Neutrophil (primary cell): ENCODE measurements around the gene TMEM255B.
"Not testable (repeated sequence)": the region's sequence is repeated elsewhere in the genome, so short reads cannot be mapped to it uniquely, and the experiment has no call there.

ENCODE experiments used
- H3K27ac ChIP-seq: fragments of 200-600 bp; sonication (generic); 2 replicates; pipeline ENCODE4 v1.5.1; 2016; ENCODE audit warnings: mild to moderate bottlenecking, moderate library complexity
- H3K27me3 ChIP-seq: fragments of 200-600 bp; sonication (generic); 2 replicates; pipeline ENCODE4 v1.6.0; 2016; ENCODE audit warnings: mild to moderate bottlenecking
- H3K36me3 ChIP-seq: fragments of 200-600 bp; sonication (generic); 2 replicates; pipeline ENCODE4 v1.5.1; 2017
- H3K4me1 ChIP-seq, 2 experiments: fragments of 200-600 bp in 1 of 2; sonication (generic) in 1 of 2; 1 replicate in 1 of 2; 2 replicates in 1 of 2; pipeline versions ENCODE4 v1.5.1 to v1.6.1; 2013 to 2016; ENCODE audit warnings: low read depth in 1 of 2, low read length in 1 of 2, mild to moderate bottlenecking in 1 of 2, moderate library complexity in 1 of 2; ENCODE audit not compliant: control insufficient read depth in 1 of 2, insufficient read depth in 1 of 2
- H3K4me3 ChIP-seq, 2 experiments: fragments of 200-600 bp in 1 of 2; sonication (generic) in 1 of 2; 1 replicate in 1 of 2; 2 replicates in 1 of 2; pipeline ENCODE4 v1.5.1; 2013 to 2016; ENCODE audit warnings: low read depth in 1 of 2, low read length in 1 of 2, mild to moderate bottlenecking in 1 of 2, moderate library complexity in 1 of 2
- H3K9me3 ChIP-seq: fragments of 200-600 bp; sonication (generic); 2 replicates; pipeline ENCODE4 v1.5.1; 2016
- CTCF ChIP-seq: fragments of 200-600 bp; sonication (generic); IDR thresholded peaks from 2 replicates; pipeline ENCODE4 v1.5.1; 2016; ENCODE audit warnings: antibody characterized with exemption

The TMEM255B gene

GRCh38 chr13:113758651-113759524, at the start of gene TMEM255B:
TMEM255B (plus strand) TSS chr13:113759226; CDS start chr13:113759270, 44 bp downstream.
- H3K4me1 ChIP-seq, result peaks cover 26 to 36% of the 10 kb centered on the region in 2 experiments
- peaks cover 52% of the 10 kb centered on the region for H3K27me3 ChIP-seq
- H3K4me3 ChIP-seq, result peak within 1 kb of the TSS; percentile 92 to 99
- no peaks in the 10 kb centered on the region for H3K9me3 ChIP-seq
- peak within 1 kb of the TSS; percentile 96 for H3K27ac ChIP-seq
- no peaks in the 10 kb centered on the region for H3K36me3 ChIP-seq
- TF ChIP-seq CTCF, result peak; percentile 72

- Histone ChIP-seq H3K4me3 (no peak overlapping the region), H3K36me3 (no peaks in the 10 kb centered on the region), H3K4me1 (peaks cover 0 to 15% of the 10 kb centered on the region in 2 experiments), H3K27me3 (no peaks in the 10 kb centered on the region), H3K9me3 (no peaks in the 10 kb centered on the region), H3K27ac (no peak overlapping the region)
- TF ChIP-seq CTCF, result no peak
Observed at GRCh38 chr13:113722921-113723320, 36.1 kb upstream of the TMEM255B start.

- H3K9me3 ChIP-seq, result no peaks in the 10 kb centered on the region
- no peaks in the 10 kb centered on the region for H3K36me3 ChIP-seq
- no peak overlapping the region for H3K4me3 ChIP-seq
- H3K27ac ChIP-seq, result no peak overlapping the region
- H3K4me1 ChIP-seq, result peaks cover 0 to 15% of the 10 kb centered on the region in 2 experiments
- peaks cover 4% of the 10 kb centered on the region for H3K27me3 ChIP-seq
- TF ChIP-seq CTCF, result no peak
Observed at GRCh38 chr13:113723410-113724015, 35.5 kb upstream of the TMEM255B start.

GRCh38 chr13:113724016-113724758, 34.8 kb upstream of the TMEM255B start:
- no peak for TF ChIP-seq CTCF
- Histone ChIP-seq H3K4me3 (peak overlapping the region; percentile 62 to 72), H3K36me3 (no peaks in the 10 kb centered on the region), H3K9me3 (no peaks in the 10 kb centered on the region), H3K4me1 (peaks cover 0 to 15% of the 10 kb centered on the region in 2 experiments), H3K27me3 (peaks cover 11% of the 10 kb centered on the region), H3K27ac (peak overlapping the region; percentile 78)

GRCh38 chr13:113724780-113725315, 34.2 kb upstream of the TMEM255B start:
- peak; percentile 73 for TF ChIP-seq CTCF
- Histone ChIP-seq H3K36me3 (no peaks in the 10 kb centered on the region), H3K4me3 (peak overlapping the region; percentile 62 to 72), H3K9me3 (no peaks in the 10 kb centered on the region), H3K4me1 (peaks cover 0 to 15% of the 10 kb centered on the region in 2 experiments), H3K27me3 (peaks cover 18% of the 10 kb centered on the region), H3K27ac (peak overlapping the region; percentile 78)

GRCh38 chr13:113725329-113726105, 33.5 kb upstream of the TMEM255B start:
- not testable (repeated sequence) for H3K9me3 ChIP-seq, H3K36me3 ChIP-seq
- Histone ChIP-seq H3K4me1 (peaks cover 0 to 15% of the 10 kb centered on the region in 2 experiments), H3K27ac (peak overlapping the region; percentile 78), H3K27me3 (peaks cover 24% of the 10 kb centered on the region), H3K4me3 (peak overlapping the region; percentile 62 to 72)

- peak overlapping the region; percentile 49 to 52 for H3K4me3 ChIP-seq
- H3K27ac ChIP-seq, result peak overlapping the region; percentile 70
Observed at GRCh38 chr13:113726106-113726821, 32.8 kb upstream of the TMEM255B start.

More at GRCh38 chr13:113726106-113726821, 32.8 kb upstream of the TMEM255B start:
- H3K36me3 ChIP-seq, H3K9me3 ChIP-seq: not testable (repeated sequence)
- Histone ChIP-seq H3K27me3 (peaks cover 32% of the 10 kb centered on the region), H3K4me1 (peaks cover 0 to 15% of the 10 kb centered on the region in 2 experiments)
